Glomerular visceral epithelial cell (primary cell): Measurements from ENCODE around the gene TRRAP.

Experiments
- DNase-seq: peaks from one replicate; pipeline ENCODE4 v3.0.0-alpha.2; 2016; ENCODE audit errors: extremely low spot score

The TRRAP gene

DNA sequence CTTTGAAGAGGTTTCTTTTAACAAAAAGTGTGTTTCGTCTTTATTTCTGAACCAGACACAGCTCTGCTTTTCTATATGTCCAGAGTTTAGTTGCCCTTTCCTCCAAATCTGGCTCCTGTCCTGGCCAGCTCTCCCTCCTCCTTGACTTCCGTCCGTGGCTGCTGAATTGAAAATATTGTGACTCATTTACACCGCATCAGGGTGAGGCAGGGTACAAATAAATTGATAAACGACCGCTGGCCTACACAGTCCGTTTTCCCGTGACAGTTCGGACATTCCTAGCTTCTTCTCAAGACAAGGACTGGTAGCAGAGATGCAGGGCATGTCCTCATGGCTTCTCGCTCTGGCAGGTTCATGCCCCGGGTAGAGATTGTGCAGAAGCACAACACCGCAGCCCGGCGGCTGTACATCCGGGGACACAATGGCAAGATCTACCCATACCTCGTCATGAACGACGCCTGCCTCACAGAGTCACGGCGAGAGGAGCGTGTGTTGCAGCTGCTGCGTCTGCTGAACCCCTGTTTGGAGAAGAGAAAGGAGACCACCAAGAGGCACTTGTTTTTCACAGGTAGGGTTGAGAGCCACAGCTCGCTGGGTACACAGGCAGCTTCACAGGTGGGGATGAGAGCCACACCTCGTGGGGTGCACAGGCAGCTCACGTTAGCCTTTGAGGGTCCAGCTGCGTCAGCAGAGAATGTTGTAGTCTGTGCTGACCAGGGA, 126.6 kb downstream of the TRRAP start:
- no peak for DNase-seq

DNA sequence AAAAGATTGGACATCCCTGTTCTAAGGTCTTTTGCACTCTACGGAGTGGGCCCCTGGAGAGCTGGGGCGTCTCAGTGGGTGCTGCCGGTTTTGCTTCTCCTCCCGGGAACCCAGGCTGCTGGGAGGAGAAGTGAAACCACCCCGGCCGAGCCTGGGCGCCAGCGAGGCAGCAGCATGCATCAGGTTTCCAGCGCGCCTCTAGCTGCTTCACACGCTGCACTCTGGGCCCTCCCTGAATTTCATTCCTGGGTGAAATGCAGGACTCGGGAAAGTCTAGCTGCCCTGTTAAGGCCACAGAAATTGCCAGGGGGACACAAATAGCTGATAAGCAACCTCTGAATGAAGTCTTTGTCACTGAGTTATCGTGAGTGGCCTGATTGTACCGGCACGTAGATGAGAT, 127.4 kb downstream of the TRRAP start:
- no peak for DNase-seq

DNA sequence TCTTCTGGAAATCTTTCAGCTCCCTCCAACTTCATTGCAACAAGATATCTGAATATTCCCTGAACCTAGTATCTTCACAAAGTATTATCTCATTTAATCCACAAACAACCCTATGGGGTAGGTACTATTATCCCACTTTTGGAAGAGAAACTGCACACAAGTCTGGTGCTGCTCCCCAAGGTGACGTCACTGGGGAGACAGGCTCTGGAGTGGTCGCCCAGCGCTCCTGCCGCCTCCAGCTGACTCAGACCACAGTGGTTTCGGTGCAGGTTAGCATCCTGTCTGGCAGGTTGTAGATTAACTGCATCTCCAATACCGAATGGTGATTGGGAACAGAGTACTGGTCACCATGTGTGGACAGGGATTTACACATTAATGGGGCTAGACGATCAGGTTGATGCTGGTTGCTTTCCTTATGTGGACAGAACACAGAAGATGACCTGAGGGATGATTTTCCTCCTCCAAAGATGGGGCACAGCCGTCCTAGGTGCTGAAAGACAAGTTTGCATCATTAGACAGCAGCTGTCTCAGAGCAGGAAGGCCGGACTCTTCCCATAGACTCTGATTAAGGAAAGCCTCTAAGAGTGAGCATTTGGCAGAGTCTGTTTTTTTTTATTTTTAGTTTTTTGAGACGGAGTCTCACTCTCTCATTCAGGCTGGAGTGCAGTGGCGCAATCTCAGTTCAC, 128.6 kb downstream of the TRRAP start:
- peak; percentile 75 for DNase-seq

DNA sequence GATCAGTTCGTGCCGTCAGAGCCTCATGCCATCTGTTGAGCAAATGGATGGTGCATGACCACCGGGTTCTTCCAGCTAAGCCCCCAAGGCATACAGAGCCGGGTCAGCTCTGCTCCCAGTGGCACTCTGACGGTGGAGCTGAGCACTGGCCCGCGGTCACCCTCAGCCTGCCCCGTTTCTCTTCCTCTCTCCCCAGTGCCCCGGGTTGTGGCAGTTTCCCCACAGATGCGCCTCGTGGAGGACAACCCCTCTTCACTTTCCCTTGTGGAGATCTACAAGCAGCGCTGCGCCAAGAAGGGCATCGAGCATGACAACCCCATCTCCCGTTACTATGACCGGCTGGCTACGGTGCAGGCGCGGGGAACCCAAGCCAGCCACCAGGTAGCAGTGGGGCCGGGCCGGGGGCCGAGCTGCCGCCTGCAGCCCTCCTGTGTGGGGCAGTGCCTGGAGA, 129.9 kb downstream of the TRRAP start:
- no peak for DNase-seq

DNA sequence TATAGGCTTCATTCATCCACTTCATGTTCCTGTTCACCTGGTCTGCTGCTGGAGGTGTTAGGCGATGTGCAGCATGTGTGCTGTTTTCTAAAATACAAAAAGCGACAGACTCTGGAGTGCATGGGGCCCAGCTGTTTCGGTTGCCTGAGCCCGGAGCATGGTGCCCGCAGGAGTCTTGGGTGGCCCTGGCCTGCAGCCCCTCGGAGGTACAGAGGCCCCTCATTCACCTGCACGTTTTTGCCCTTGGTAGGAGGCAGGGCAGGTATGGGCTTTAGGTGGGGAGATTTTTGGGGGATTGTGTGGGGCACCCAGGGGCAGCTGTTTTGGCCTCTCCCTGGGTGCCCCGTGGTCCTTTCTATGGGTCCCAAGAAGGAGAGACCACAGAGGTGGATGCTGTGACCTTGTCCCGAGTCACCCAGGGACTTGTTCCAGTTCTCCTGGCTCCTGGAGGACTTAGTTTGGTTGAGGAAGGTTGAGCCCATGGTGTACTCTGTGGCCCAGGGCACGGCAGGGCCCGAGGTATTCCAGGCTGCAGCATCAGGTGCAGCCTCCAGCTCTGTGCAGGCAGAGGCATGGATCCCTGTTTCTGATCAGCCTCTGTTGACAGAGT, 130.7 kb downstream of the TRRAP start:
- DNase-seq, result no peak

DNA sequence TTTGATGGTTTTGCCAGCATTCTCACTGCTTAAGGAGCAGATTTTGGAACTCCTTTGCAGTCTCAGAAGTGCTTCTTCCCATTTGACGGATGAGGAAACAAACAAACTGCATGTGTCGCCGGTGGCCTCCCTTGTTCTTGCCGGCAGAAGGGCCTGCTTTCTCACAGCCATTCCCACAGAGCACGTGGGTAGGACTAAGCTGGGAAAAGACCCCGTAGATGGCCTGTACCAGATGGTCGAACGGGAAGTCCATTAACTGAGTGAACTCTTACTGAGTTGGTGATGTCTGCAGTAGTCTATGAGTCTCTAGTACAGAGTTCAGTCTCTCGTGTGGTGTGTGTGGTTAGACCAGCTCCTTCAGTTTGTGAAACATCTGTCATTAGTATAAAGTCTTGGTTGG, 131.9 kb downstream of the TRRAP start:
- DNase-seq, result no peak

DNA sequence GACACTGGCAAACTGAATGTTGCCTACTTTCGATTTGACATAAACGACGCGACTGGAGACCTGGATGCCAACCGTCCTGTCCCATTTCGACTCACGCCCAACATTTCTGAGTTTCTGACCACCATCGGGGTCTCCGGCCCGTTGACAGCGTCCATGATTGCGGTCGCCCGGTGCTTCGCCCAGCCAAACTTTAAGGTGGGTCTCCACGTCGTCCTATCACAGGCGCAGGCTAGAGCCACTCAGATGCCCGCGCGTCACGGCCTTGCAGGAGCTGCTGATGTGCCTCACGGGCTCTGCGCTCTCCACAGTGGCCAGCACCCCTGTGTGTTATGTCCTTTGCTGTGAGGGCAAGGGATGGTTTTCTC, 133.0 kb downstream of the TRRAP start:
- DNase-seq, result no peak

DNA sequence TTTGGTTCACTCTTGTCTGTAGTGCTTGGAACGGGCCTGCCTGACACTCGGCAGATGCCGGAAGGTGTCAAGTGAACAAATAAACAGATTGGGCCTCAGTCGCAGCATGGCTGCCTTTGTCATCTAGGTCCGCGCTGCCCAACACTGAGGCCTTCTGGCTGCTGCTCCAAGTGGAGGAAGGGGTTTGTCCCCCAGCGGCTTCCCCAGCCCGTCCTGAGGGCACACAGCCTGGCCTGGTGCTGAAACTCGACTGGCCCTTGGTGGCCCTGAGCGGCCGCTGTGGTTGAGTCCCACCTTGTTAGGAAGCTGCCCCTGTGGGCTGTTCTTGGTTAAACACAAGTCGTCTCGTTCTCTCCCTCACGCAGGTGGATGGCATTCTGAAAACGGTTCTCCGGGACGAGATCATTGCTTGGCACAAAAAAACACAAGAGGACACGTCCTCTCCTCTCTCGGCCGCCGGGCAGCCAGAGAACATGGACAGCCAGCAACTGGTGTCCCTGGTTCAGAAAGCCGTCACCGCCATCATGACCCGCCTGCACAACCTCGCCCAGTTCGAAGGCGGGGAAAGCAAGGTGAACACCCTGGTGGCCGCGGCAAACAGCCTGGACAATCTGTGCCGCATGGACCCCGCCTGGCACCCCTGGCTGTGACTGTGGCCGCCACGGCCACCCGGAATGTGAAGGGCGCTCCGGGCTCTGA, 133.5 kb downstream of the TRRAP start:
- DNase-seq, result no peak

DNA sequence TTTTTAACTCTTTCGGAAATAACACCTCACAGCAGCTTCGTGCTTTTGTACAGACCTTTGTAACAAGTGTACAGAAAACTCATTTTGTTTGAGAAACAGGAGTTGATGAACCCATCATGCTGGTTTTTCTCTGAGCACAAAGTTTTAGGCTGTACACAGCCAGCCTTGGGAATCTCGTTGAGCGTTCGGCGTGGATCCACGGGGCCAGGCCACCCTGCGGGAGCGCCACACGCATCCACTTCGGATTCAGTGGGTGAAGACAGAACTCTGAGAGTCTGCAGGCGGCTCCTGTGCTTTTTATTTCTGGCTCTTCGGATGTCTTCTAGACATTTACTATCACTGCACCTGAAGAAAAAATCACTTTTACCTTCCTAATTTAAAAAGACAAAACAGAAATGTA, 134.4 kb downstream of the TRRAP start:
- no peak for DNase-seq

DNA sequence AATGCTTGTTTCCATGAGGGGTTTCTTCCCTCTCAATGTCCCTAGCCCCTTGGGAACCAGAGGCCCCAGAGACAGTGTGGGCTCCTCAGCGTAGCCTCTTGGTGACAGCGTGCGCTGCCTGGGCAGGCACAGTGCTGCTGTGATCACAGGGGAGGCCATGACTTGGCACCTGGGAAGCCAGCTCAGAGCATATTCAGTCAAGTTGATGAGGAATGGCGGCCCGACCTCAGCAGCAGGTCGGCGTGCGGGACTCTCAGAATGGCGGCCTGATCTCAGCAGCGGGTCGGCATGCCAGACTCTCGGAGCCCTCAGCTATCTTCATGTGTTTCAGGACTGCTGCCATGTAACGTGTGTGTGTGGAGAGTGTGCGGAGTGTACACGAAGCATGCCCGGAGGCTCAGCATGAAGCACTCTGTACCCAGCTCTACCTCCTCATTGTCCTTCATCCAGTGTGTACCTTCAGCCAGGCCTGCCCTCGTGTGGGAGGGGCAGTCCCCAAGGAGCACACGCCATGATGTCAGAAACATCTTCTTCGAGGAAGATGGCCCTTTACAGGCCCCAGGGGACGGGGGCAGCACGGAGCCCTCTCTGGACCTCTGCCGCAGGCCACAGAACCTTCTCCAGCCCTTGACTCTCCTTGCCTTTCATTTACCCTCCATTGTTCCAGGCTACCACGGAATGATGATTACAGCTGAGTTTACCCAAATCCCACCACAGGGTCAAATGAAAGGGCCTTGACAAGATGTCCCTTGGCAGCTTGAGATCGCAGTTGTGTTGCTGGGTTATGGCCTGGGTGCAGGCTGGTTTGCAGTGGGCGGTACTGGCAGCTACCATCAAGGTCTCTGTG, 135.2 kb downstream of the TRRAP start:
- DNase-seq, result no peak

DNA sequence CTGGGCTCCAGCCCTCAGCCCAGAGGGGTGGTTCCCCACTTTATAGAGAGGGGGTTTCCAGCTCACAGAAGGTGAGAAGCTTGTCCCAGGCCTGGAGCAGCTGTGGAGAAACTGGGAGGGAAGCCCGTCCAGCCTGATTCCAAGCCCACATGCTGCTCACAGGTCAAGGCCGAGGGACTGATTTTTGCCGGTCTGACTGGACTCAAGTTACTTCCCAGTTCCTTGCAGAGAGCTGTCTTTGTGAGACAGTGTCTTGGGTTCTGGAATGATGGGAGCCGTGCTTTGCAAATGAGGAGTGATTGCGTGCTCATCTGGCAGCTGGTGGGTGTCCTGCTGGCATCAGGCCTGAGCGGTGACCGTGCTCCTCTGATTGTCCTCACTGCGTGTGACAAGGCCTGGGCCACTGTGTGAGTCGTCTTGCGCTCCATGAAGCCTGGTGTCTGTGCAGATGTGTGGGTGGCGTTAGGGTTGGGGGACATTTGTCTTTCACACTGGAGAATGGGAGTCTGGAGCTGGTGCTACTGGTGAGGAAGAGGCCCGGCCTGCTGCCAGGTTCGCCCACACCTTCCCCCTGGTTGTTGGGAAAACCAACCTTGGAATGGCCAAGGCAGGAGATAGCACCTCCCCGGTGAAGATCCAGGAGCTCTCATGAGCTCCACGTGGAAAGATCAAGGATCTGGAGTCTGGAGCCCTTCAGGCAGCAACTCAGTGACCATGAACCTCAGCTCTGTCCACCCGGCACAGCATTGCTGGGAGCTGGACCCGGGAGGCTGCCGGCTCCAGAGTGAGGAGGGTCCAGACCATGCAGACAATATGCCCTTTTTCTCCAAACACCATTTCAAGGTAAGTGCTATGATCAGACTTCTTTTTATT, 136.0 kb downstream of the TRRAP start:
- DNase-seq, result no peak

DNA sequence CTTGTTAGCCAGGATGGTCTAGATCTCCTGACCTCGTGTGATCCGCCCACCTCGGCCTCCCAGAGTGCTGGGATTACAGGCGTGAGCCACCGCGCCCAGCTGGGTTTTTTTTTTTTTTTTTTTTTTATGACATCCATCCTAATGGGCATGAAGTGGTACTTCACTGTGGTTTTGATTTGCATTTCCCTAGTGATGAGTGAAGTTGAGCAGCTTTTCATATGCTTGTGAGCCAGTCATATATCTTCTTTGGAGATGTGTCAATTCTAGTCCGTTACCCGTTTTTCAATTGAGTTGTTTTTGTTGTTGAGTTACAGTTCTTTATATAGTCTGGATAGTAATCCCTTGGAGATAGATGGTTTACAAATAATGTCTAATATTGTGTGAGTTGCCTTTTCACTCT, 137.9 kb downstream of the TRRAP start:
- no peak for DNase-seq

DNA sequence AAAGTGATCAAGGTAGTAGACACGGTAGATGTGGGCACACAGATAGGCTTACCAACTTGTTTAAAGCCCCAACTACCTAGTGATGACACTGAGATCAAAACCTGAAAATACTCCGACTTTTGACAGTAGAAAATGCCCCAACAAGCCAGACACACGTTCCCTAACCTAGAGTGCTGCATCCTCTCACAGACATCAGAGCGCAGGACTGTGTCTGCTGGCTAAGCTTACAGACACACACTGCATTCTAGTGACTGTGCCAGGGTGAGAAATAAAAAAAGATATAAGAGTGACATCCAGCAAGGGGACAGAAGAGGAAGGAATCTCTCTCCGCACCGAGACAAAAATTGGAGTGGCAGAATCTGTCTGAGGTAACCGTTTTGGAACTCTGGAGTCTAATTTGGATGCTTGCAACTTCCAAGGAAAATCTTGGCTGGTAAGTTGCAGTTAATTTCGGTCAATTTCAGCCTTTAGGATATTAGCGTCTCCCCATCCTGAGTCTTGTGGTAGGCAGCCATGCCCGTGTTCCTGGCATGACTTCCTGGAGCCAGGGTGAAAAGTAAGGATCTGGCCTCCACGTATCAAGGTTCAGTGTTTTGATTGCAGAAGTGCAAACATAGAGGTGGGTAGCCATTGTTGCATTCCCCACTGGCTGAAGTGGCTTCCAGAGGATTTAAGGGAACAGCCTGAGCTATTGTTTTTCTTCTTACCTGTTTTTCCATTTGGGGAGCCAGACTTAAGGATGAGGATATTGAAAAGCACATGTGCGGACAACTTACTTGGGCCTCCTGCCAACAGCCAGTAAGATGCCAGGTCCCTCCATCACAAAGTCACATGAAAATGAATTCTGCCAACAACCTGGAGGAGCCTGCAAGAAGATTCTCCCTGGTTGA, 141.4 kb downstream of the TRRAP start:
- no peak for DNase-seq

DNA sequence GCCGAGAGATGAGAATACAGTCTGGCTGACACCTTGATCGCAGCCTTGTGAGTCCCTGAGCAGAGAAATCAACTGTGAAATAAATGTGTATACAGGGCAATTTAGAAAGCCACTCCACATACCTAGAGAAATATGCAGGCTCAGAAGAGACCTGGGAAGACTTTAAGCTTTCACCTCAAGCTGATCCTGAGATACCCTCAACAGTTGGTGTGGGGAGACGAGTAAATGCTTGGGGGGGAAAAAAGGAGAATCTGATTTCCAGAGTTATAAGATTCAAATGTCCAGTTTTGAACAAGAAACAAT, 142.0 kb downstream of the TRRAP start:
- DNase-seq, result no peak

DNA sequence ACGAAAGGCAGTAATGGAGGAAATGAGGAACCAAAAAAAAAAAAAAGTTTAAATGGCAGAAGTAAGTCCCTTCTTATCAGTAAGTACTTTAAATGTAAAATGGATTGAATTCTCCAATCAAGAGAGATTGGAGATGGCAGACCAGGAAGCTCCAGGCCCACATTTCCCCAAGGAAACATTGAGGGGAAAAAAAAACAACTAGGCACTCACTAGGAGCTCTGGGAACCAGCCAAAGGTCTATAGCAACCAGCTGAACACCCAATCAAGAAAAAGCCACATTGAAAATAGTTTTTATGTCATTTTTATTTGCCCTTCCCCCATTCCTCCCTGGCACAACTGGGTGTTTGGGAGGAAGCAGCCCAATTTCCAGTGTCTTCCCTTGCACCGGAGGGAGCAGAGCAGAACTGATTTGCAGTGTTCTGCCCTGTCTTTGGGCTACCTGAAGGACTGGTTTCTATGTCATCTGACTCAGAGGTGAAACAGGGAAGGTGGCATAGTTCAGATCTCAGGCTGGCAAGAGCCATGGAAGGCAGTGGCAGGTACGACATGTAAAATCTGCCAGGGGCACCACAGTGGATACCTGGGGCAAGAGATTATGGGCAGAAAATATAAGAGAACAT, 143.7 kb downstream of the TRRAP start:
- no peak for DNase-seq

DNA sequence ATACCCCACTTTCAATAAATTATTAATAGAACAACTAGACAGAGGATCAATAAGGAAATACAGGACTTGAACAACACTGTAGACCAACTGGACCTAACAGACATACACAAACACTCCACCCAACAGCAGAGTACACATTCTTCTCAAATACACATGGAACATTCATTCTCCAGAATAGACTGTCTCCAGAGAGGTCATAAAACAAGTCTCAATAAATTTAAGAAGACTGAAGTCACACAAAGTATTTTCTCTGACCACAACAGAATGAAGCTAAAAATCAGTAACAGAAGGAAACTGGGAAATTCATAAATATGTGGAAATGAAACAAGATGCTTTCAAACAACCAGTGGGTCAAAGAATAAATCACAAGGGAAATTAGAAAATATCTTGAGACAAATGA, 145.7 kb downstream of the TRRAP start:
- no peak for DNase-seq

DNA sequence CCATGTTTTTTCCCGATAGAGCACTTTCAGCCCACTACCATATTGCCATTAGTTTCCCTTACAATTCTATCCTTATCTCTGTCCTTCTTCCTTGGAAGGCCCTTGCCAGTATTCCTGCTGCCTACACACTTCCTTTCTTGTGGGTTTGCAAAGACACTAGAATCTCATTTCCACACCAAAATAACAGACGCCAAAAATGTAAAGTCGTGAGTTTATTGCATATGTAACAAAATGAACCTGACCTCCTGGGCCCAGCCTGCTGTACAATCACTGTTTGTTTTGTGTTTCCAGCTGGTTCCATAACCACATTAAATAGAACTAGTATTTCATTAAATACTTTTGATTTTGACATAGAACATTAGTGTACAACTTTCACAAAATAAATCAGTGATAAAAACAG, 148.9 kb downstream of the TRRAP start:
- DNase-seq, result no peak

DNA sequence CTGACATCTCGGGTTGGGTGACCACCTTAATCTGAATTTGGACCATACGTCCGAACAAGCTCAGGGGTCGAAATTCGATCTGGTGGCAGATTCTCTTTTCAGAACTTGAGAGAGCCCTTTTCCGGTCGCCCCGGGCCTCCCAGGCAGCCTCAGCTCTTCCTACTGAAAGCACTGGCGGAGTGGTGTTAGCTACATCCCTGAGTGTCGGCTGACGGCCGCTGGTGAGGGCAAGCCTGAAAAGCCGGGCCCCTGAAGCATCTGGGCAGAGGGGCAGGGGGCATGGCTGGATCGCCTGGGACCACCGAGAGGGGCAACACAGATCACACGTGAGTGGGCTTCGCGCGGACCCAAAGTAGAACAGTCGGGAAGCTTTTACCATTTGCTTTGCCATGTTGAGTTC, 149.5 kb downstream of the TRRAP start:
- no peak for DNase-seq

DNA sequence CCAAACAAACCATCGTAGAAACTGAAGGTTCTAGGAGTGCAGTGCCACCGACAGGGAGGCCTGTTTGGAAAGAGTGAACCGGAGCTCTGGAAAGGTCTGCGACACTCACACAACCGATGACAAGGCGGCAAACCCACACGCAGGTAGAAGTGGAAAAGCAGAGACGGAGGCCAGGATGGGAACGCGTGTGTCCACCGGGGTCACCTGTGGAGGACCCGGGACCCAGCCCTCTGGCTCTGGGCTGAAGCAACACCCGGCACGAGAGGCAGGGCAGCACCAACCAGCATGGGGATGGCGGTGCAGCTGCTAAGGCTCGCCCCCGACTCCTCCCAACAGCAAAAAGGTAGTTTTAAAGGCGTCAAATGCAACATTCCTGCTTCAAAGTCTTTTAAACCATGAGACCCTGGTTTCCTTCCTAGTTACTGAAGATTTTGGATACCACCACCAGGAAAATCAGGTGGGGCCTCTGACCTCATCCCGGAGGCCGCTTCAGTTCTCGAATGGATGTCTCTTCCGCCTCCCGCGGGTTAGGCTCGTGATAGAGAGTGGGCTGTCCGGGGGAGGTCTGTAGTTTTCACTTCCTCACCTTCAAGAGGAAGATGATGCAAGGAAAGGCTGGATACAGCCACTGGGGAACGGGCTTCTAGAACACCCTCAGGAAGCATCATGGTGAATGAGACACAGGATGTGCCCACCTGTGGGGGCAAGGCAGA, 150.1 kb downstream of the TRRAP start:
- DNase-seq, result no peak
